NCI-H1417 (cell line): Measurements from ENCODE around the gene CREG2.

Source experiments
- DNase-seq, 3 experiments: peaks; one replicate each; lab custom pipeline; 2025; lab: John Stamatoyannopoulos, UW

Gene CREG2

DNA sequence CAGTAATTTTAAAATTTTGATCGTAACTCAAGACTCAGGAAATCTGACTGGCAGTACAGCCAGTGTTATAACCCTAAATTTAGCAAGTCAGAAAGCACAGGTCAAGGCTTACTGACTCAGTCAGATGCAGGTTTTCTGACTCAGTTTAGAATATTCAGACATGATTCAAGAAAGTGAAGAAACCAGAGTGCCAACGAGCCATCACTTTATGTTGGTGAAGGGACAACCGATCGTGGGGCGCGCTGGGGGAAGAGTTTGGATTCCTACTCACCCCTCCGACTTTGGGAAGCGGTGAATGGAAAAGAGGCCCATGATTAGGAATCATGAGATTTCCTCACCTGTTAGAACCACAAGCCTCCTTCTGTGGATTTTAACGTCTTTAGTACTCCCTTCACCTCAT lies 79.8 kb downstream of the CREG2 start:
- no peak for DNase-seq

GRCh38 chr2:101306410-101306809 lies 80.9 kb downstream of the CREG2 start:
- no peak for DNase-seq

DNA sequence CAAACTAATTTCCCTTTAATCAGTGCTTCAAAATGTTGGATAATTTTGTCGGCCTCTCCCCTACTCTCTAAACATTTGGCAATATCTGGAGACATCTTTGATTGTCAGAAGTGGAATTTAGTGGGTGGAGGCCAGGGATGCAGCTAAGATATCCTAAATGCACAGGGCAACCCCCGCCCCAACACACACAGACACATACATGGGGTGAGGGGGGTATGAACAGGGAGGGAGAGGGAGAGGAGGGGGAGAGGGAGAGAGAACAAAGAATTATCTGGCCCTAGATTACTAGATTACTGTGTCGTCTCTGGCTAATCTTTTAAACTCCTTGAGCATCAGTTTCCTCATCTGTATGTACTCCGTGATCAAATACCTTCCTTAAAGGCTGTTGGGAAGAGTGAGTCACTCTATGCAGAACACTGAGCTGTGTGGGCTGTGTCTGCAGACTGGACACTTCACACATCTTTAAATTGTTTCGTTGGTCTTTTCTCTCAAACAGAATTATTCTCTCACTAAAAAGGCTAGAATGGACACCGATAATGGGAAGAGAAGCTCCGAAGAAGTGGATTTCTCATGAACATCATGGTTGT lies 81.7 kb downstream of the CREG2 start:
- DNase-seq = no peak

DNA sequence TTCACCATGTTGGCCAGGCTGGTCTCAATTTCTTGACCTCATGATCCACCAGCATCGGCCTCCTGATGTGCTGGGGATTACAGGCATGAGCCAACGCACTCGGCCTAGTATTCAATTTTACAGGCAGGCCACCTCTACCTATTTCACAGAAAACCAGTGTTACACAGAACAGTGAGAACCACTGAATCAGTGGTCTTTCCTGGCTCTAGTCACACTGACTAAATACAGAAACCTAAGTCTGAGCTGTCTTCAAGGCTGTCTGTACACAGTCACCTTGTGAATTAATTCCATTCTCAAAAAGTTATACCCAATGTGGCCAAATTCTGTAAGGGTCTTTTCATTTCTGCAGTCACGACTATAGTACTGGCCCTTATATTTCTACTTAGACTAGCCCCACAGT lies 82.3 kb downstream of the CREG2 start:
- DNase-seq = no peak

GRCh38 chr2:101303688-101304087 lies 83.6 kb downstream of the CREG2 start:
- no peak for DNase-seq

DNA sequence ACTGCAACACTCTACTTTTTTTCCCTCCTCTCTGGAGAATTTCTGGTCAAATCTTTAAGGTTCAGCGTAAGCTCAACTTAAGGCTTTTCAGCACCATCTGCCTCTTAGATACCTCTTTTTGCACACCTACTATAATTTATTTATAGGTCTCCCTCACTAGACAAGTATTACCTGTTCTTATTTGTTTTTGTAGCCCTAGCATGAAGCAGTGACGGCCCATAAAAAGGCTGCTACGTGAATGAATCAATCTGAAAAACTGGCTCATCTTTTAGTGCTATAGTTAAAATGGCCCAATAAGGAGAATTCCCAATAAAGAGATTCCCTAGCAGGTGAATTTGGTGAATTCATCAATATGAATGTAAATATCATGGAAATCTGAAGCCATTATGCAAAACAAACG lies 85.3 kb downstream of the CREG2 start:
- DNase-seq = no peak

DNA sequence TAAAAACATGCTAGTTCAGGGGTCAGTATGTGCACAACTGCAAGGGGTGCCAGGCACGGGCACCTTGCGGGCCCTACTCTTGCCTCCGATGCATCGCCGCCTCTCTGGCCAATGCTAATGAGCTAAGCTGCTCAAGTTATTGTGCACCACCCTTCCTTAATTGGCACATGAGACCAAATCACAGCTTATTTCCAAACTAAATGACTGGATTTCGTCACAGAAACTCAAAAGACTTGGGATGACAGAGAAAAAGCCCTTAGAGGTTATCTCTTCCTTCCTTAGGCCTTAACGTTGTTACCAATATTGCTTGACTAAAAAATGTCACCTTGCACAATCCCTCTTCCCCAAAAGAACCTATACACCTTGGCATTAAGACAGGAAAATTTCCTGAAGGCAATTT lies 86.5 kb downstream of the CREG2 start:
- no peak for DNase-seq

DNA sequence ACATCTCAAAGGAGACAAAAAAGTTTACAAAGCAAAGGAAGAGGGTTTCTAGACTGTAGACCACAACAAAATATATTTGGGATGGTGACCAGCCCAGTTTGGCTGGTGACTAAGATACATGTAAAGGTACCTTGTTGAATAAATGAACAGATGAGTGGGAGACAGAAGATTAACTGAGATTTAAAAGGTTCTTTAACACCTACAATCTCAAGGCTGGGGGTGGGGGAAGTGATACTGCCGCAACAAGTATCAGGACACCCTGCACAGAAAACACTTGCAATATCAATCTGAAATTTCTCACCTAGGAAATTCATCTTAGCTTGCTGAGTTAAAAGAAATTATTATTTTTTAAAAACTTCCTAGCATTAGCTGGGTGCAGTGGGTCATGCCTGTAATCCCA lies 87.1 kb downstream of the CREG2 start:
- DNase-seq = no peak

- DNase-seq = no peak
These were observed 87.7 kb downstream of the CREG2 start for GRCh38 chr2:101299604-101300003.

GRCh38 chr2:101297383-101297782 lies 89.9 kb downstream of the CREG2 start:
- DNase-seq = no peak

GRCh38 chr2:101296371-101296770 lies 90.9 kb downstream of the CREG2 start:
- DNase-seq = no peak

DNA sequence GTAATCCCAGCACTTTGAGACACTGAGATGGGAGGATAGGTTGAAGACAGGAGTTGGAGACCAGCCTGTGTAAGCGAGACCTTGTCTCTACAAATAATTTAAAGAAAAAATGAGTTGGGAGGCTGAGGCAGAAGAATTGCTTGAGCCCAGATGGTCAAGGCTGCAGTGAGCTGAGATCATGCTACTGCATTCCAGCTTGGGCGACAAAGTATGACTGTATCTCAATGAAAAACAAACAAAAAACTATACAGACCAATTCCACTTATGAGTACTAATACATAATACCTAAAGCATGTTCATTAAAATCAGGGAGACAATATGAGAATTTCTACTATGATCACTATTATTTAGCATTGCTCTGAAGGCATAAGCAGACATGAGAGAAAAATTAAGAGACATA lies 91.4 kb downstream of the CREG2 start:
- DNase-seq = no peak
